Measurements from ENCODE around the gene KDM4D. TPM values are rescaled to one million over a fixed set of nuclear protein-coding genes. Genes with fewer than 3 reads are reported as not detected.

Gene KDM4D
- total and polyA plus RNA-seq, 2 of the 8 experiments (the other 6 are each of a cell fraction or from before 2014, with no cell fraction given): 1.5 to 4.5 TPM

DNA sequence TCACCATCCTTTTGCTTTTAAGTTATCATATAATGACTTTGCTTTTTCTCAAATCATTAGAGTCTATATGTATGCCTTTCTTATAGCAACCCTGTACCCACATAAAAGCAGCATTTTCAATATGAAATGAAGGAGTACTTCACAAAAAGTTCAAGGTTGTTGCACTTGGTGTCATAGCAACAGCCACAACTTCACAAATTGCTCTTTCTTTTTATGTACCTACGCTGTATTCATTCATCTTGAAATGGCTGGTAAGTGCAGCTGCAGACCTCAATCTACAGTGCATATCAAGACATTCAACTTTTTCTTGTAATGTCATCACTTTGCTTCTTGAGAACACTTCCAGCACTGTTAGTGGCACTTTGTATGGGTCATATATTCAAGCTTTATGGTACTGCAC is 18.8 kb upstream of the KDM4D start:
- no peak for FAIRE-seq
- Histone ChIP-seq H3K23ac (ENCODE audit: insufficient read length) (no peak overlapping the region), H3K4me1 (replicated peaks in 1 of 4; ENCODE audit: control insufficient read depth in 3 of 4, insufficient read depth in 4 of 4, low read length in 3 of 4) (no peaks in the 10 kb centered on the region), H3K9me3 (ENCODE audit: insufficient read depth in 2 of 2, low read depth in 1 of 2, low read length in 1 of 2) (no peaks in the 10 kb centered on the region), H3K36me3 (ENCODE audit: control insufficient read depth in 2 of 4, insufficient read depth in 4 of 4, low read length in 3 of 4) (no peaks in the 10 kb centered on the region; a peak in 1 of 8 replicates), H3K4me3 (ENCODE audit: extremely low read depth in 1 of 4, insufficient read depth in 2 of 4, low read depth in 3 of 4, low read length in 4 of 4) (no peak overlapping the region), H4K8ac (ENCODE audit: extremely low read depth, insufficient read depth, low read length) (no peak overlapping the region), H2BK120ac (replicated peaks; ENCODE audit: low read depth, low read length) (no peak overlapping the region), H4K91ac (replicated peaks; ENCODE audit: insufficient read length, low read length) (no peak overlapping the region), H3K9ac (replicated peaks in 1 of 4; ENCODE audit: extremely low read depth in 1 of 4, low read depth in 3 of 4, low read length in 3 of 4) (no peak overlapping the region), H2AFZ (ENCODE audit: low read length) (no peak overlapping the region), H3K4me2 (ENCODE audit: insufficient read depth in 1 of 2, low read depth in 2 of 2, low read length in 2 of 2) (no peak overlapping the region), H4K5ac (ENCODE audit: insufficient read length, low read depth, low read length) (no peak overlapping the region), H2BK12ac (ENCODE audit: low read depth, low read length) (no peak overlapping the region), H3K4ac (replicated peaks; ENCODE audit: insufficient read length, low read depth, low read length) (no peak overlapping the region), H3K79me1 (ENCODE audit: low read depth, low read length) (no peaks in the 10 kb centered on the region), H3K79me2 (ENCODE audit: control insufficient read depth in 1 of 2, insufficient read depth in 2 of 2, low read length in 2 of 2) (no peaks in the 10 kb centered on the region), H3K18ac (ENCODE audit: extremely low read depth, low read length) (no peak overlapping the region), H3K27me3 (replicated peaks in 1 of 4; ENCODE audit: control insufficient read depth in 3 of 4, extremely low read depth in 1 of 4, insufficient read depth in 3 of 4, low read length in 3 of 4) (no peaks in the 10 kb centered on the region), H2BK5ac (ENCODE audit: low read depth, low read length) (no peak overlapping the region), H2BK15ac (ENCODE audit: low read length) (no peak overlapping the region), H2BK20ac (ENCODE audit: low read length) (no peak overlapping the region), H3K14ac (ENCODE audit: insufficient read length) (no peak overlapping the region), H4K20me1 (replicated peaks in 1 of 2; ENCODE audit: control insufficient read depth in 1 of 2, insufficient read depth in 2 of 2, low read length in 2 of 2) (no peaks in the 10 kb centered on the region), H3K56ac (replicated peaks; ENCODE audit: insufficient read length, low read depth, low read length) (no peak overlapping the region), H2AK5ac (ENCODE audit: low read depth, low read length) (no peak overlapping the region), H3K27ac (ENCODE audit: low read depth, low read length) (no peak overlapping the region), H3K23me2 (ENCODE audit: low read depth, low read length) (no peaks in the 10 kb centered on the region)
- 94% methylated on average over 1 of the region's 1 CpG; no CpG with 5 or more reads in 1 of the 2 experiments for WGBS, 2 experiments (ENCODE audit: extremely low coverage in 1 of 2, insufficient coverage in 1 of 2, insufficient read length in 1 of 2, insufficient replicate concordance in 2 of 2, low coverage in 1 of 2, low lambda C conversion rate in 2 of 2, missing lambda C conversion rate in 1 of 2)
- no peak for DNase-seq (ENCODE audit: low read depth in 1 of 2, low spot score in 2 of 2)
- CTCF ChIA-PET (ENCODE audit: partially characterized antibody): interaction anchor here (0.6 kb wide), 1 partner anchor 1309 kb away, joined by 3 read pairs; no protein-coding TSS in a partner anchor
- POLR2A ChIA-PET (ENCODE audit: partially characterized antibody): no interaction called here
- TF ChIP-seq SIN3A (conservative IDR thresholded peaks at IDR 0.05 in 1 of 2, IDR thresholded peaks at IDR 0.05 in 1 of 2; ENCODE audit: low read depth in 1 of 2, low read length in 2 of 2): no peak
- TF ChIP-seq POLR2A (IDR thresholded peaks at IDR 0.05; ENCODE audit: control extremely low read depth in 1 of 2, low read depth in 2 of 2, low read length in 2 of 2): no peak
- no peak for TF ChIP-seq PHF8 (conservative IDR thresholded peaks at IDR 0.05; ENCODE audit: low read depth, low read length)
- TF ChIP-seq, protein P1, sequence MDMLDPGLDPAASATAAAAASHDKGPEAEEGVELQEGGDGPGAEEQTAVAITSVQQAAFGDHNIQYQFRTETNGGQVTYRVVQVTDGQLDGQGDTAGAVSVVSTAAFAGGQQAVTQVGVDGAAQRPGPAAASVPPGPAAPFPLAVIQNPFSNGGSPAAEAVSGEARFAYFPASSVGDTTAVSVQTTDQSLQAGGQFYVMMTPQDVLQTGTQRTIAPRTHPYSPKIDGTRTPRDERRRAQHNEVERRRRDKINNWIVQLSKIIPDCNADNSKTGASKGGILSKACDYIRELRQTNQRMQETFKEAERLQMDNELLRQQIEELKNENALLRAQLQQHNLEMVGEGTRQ (IDR thresholded peaks at IDR 0.05; ENCODE audit: low read length): no peak
- TF ChIP-seq SP4 (IDR thresholded peaks at IDR 0.05; ENCODE audit: low read length): no peak
- no peak for TF ChIP-seq CEBPB (IDR thresholded peaks at IDR 0.05; ENCODE audit: low read depth, low read length)
- no peak for TF ChIP-seq CBX8 (IDR thresholded peaks at IDR 0.05; ENCODE audit: borderline replicate concordance, low read depth, low read length)
- no peak for TF ChIP-seq KDM5A (IDR thresholded peaks at IDR 0.05; ENCODE audit: low read length)
- no peak for TF ChIP-seq RAD21 (IDR thresholded peaks at IDR 0.05 in 1 of 2, conservative IDR thresholded peaks at IDR 0.05 in 1 of 2; ENCODE audit: low read depth in 2 of 2, low read length in 2 of 2)
- TF ChIP-seq BRCA1 (IDR thresholded peaks at IDR 0.05; ENCODE audit: low read depth, low read length): no peak
- TF ChIP-seq ZNF274 (IDR thresholded peaks at IDR 0.05; ENCODE audit: borderline replicate concordance, extremely low read depth, low read length): no peak
- no peak for TF ChIP-seq BACH1 (IDR thresholded peaks at IDR 0.05; ENCODE audit: low read length)
- TF ChIP-seq TAF7 (optimal IDR thresholded peaks at IDR 0.05; ENCODE audit: borderline replicate concordance, low read depth, low read length): no peak
- TF ChIP-seq BCL11A (IDR thresholded peaks at IDR 0.05; ENCODE audit: low read depth in 2 of 2, low read length in 2 of 2): no peak

All from H1 (cell line).